Stomach (tissue), 9 donors: ENCODE data around the gene ARHGAP40. TPM values are rescaled to one million over a fixed set of nuclear protein-coding genes. Genes with fewer than 3 reads are reported as not detected.

Experiments used
- DNase-seq, 2 donors: peaks; one replicate each; pipeline versions ENCODE4 v3.0.0 to v3.0.0-alpha.2; 2013 to 2019
- H3K27ac ChIP-seq, 5 donors: fragments of 200-600 bp in 4 of 5; sonication (generic) in 4 of 5; one replicate each; pipeline ENCODE4 v1.5.1; 2013 to 2019; ENCODE audit warnings: mild to moderate bottlenecking in 1 of 5, moderate library complexity in 1 of 5
- H3K27me3 ChIP-seq, 3 donors: fragments of 200-600 bp; sonication (generic); one replicate each; pipeline ENCODE4 v1.5.1; 2017 to 2019; ENCODE audit warnings: mixed run types in 1 of 3
- H3K36me3 ChIP-seq, 4 donors: fragments of 200-600 bp; sonication (generic); 1 replicate in 3 of 4; 2 replicates in 1 of 4; pipeline ENCODE4 v1.5.1; 2016 to 2019
- H3K4me1 ChIP-seq, 4 donors: fragments of 200-600 bp; sonication (generic); one replicate each; pipeline ENCODE4 v1.5.1; 2016 to 2019
- H3K4me3 ChIP-seq, 4 donors: fragments of 200-600 bp; sonication (generic) in 3 of 4; one replicate each; pipeline ENCODE4 v1.5.1; 2016 to 2019; ENCODE audit warnings: mild to moderate bottlenecking in 1 of 4
- H3K9me3 ChIP-seq, 4 donors: fragments of 200-600 bp; sonication (generic); one replicate each; pipeline ENCODE4 v1.5.1; 2016 to 2019
- CTCF ChIP-seq, 7 experiments: fragments of 450-650 bp in 4 of 7; fragments of 200-600 bp in 3 of 7; sonication (generic) in 3 of 7; IDR thresholded peaks; one replicate each; pipeline ENCODE4 v1.5.1; 2016 to 2019; ENCODE audit warnings: antibody characterized with exemption in 7 of 7, control low read depth in 2 of 7, mild to moderate bottlenecking in 1 of 7
- EP300 ChIP-seq: sonication (generic); formaldehyde crosslinking; IDR thresholded peaks from one replicate; pipeline ENCODE4 v1.6.1; 2017; ENCODE audit warnings: antibody characterized with exemption
- POLR2A ChIP-seq, 4 donors: fragments of 450-650 bp; IDR thresholded peaks; one replicate each; pipeline ENCODE4 v1.6.1; 2016; ENCODE audit warnings: antibody characterized with exemption in 4 of 4, control low read depth in 2 of 4, mild to moderate bottlenecking in 1 of 4, moderate library complexity in 1 of 4
- POLR2AphosphoS5 ChIP-seq, 3 donors: sonication (generic); formaldehyde crosslinking; IDR thresholded peaks; one replicate each; pipeline ENCODE4 v1.6.1; 2016; ENCODE audit warnings: antibody characterized with exemption in 3 of 3
- WGBS, 5 donors: extraction: QIAGEN DNeasy Blood & Tissue Kit in 3 of 5; methylation state at CpG; one replicate each; pipeline versions ENCODE4 v1.1.5 to v1.1.7; 2013 to 2018; 5-methylcytosine and 5-hydroxymethylcytosine counted together
- intact Hi-C: fragments of 100-400 bp; cut with DNase I; formaldehyde crosslinking; loops from one replicate; pipeline ENCODE4 v1.15.1; 2023; ENCODE audit warnings: low total_unique reads
- polyA plus RNA-seq, 3 donors: library from polyadenylated mRNA; stranded (reverse); fragments of 200-250 nt; gene quantifications; one replicate each; pipeline ENCODE4 v1.2.3, GENCODE V29; 2013
- total RNA-seq, 5 donors: library from RNA; depleted of rRNA; stranded (reverse); fragments of >200 nt; gene quantifications; one replicate each; pipeline versions ENCODE4 v1.1.0 to v1.2.3, GENCODE V29; 2014 to 2016
- donor health status: healthy with polysubstance abuse.
- donor health status: Bipolar disorder and iron deficiency.
- donor health status: healthy.

Gene ARHGAP40
- total and polyA plus RNA-seq, 8 donors, result 0.31 to 15.7 (median 1.1) TPM; not detected in 3

- TF ChIP-seq POLR2A (IDR thresholded peaks at IDR 0.05) (no peak), EP300 (no peak), CTCF (IDR thresholded peaks at IDR 0.05) (no peak), POLR2AphosphoS5 (IDR thresholded peaks at IDR 0.05) (no peak)
- Histone ChIP-seq H3K9me3 (no peaks in the 10 kb centered on the region), H3K4me1 (no peaks in the 10 kb centered on the region), H3K4me3 (no peak overlapping the region), H3K27me3 (peaks cover 0 to 22% (median 0%) of the 10 kb centered on the region in 3 donors), H3K27ac (no peak overlapping the region), H3K36me3 (no peaks in the 10 kb centered on the region)
- WGBS, 5 donors, result 70 to 80% (median 72%) methylated on average over 5 of the region's 5 CpGs
- DNase-seq, result no peak
- intact Hi-C loops, result no loop called here
Measured at GRCh38 chr20:38610521-38610920, 8.9 kb downstream of the ARHGAP40 start.

- no peak overlapping the region for H3K27ac ChIP-seq
- H3K27me3 ChIP-seq, result peaks cover 0 to 31% (median 0%) of the 10 kb centered on the region in 3 donors
- H3K4me3 ChIP-seq, result no peak overlapping the region
- no peak for DNase-seq
- H3K36me3 ChIP-seq, result no peaks in the 10 kb centered on the region
- no peak for TF ChIP-seq POLR2A (IDR thresholded peaks at IDR 0.05)
- WGBS, 5 donors, result 58 to 77% (median 60%) methylated on average over 5 of the region's 5 CpGs
- no peaks in the 10 kb centered on the region for H3K9me3 ChIP-seq
- no peaks in the 10 kb centered on the region for H3K4me1 ChIP-seq
- intact Hi-C loops, result no loop called here
Measured at GRCh38 chr20:38612751-38613515, 11.3 kb downstream of the ARHGAP40 start.

DNA sequence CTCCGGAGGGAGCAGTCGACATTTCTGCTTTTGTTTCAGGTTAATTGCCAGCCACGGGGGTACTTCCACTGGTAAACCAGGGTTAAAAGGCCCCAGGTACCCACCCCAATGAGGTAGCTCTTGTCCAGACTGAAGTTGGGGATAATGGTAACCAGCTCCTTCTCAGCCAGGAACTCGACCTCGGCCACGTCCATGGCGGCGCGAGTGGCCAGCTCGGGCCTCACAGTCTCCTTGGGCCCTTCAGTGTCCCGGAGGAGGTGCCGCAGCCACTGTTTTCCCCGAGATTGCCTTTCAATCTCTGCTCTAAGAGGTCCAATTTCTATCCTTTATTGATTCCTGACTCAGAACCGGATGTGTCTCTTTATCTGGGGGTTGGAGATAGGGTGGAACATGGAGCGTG lies 13.7 kb downstream of the ARHGAP40 start:
- Histone ChIP-seq H3K4me3 (no peak overlapping the region), H3K27me3 (peaks cover 0 to 41% (median 0%) of the 10 kb centered on the region in 3 donors), H3K4me1 (no peaks in the 10 kb centered on the region), H3K27ac (no peak overlapping the region), H3K9me3 (no peaks in the 10 kb centered on the region), H3K36me3 (no peaks in the 10 kb centered on the region)
- DNase-seq, result no peak
- WGBS, 5 donors, result 86 to 91% (median 89%) methylated on average over 10 to 15 of the region's 15 CpGs
- intact Hi-C loops, result no loop called here
- TF ChIP-seq CTCF (IDR thresholded peaks at IDR 0.05), result no peak
- TF ChIP-seq POLR2AphosphoS5 (IDR thresholded peaks at IDR 0.05), result no peak

- Histone ChIP-seq H3K4me3 (no peak overlapping the region), H3K36me3 (no peaks in the 10 kb centered on the region), H3K9me3 (no peaks in the 10 kb centered on the region), H3K27me3 (peaks cover 0 to 45% (median 0%) of the 10 kb centered on the region in 3 donors), H3K27ac (no peak overlapping the region), H3K4me1 (no peaks in the 10 kb centered on the region)
- DNase-seq, result no peak
- intact Hi-C loops, result no loop called here
- TF ChIP-seq POLR2A (IDR thresholded peaks at IDR 0.05), result no peak
- no peak for TF ChIP-seq EP300
- 84 to 95% (median 91%) methylated on average over 4 of the region's 4 CpGs for WGBS, 5 donors
Measured at GRCh38 chr20:38616457-38616856, 14.8 kb downstream of the ARHGAP40 start.

DNA sequence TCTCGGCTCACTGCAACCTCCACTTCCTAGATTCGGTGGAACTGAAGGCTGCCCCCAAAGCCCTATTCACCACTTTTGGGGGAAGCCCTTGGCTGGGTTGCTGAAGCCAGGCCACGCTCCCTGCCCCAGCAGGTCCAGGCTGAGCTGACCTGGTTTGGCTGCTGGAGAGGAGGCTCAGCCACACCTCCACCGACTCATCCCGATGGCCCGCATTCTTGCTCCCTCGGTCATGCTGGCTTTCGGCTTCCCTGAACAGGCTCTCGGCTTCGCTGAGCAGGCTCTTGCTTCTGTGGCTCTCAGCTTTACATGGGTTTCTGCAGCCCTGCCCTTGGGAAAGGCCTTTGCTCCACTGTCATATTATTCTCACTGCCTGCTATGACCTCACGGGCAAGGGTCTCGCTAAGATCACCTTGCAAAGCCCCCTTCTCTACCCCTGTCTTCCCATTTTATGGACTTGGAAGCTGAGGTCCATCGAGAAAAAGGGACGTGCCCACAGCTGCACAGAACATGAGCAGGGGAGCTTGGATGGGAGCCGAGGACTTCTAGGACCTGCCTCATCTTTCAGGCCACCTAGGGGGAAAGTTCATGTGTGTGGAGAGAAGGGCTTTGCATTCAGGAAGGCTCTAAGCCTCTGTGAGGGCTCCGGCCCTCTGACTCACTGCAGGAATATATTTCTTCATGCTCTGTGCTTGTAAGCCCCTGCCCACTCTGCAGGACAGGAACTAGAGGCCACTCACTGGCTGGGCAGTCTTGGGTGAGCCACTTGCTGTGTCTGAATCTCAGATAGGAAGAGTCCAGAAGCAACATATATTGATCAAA lies 15.6 kb downstream of the ARHGAP40 start:
- TF ChIP-seq CTCF (IDR thresholded peaks at IDR 0.05) (no peak), POLR2AphosphoS5 (IDR thresholded peaks at IDR 0.05) (no peak), POLR2A (IDR thresholded peaks at IDR 0.05) (no peak), EP300 (no peak)
- Histone ChIP-seq H3K4me3 (no peak overlapping the region), H3K36me3 (no peaks in the 10 kb centered on the region), H3K4me1 (no peaks in the 10 kb centered on the region), H3K9me3 (no peaks in the 10 kb centered on the region), H3K27ac (no peak overlapping the region), H3K27me3 (peaks cover 0 to 46% (median 0%) of the 10 kb centered on the region in 3 donors)
- 72 to 80% (median 78%) methylated on average over 16 of the region's 16 CpGs for WGBS, 5 donors
- intact Hi-C loops, result no loop called here
- no peak for DNase-seq
